DND-41 (cell line): ENCODE measurements around the gene STAM2.

Experiments used
- ATAC-seq: fragments of 200-7000 bp; cut with Tn5 transposase; 3 replicates; pipeline ENCODE4 v1.9.1; 2021; ENCODE audit warnings: low read depth; ENCODE audit not compliant: insufficient read depth
- DNase-seq: peaks from one replicate; pipeline ENCODE4 v3.0.0-alpha.2; 2020
- H2AFZ ChIP-seq: 2 replicates; pipeline ENCODE4 v1.6.0; 2012; ENCODE audit warnings: low read depth, low read length
- H3K27ac ChIP-seq: 2 replicates; pipeline ENCODE4 v1.5.1; 2012; ENCODE audit warnings: low read length, inconsistent platforms
- H3K27me3 ChIP-seq: fragments of 200-600 bp; sonication (generic); 2 replicates; pipeline ENCODE4 v1.6.0; 2012; ENCODE audit warnings: low read length, mild to moderate bottlenecking, inconsistent platforms; ENCODE audit not compliant: insufficient read depth, poor library complexity
- H3K36me3 ChIP-seq: 2 replicates; pipeline ENCODE4 v1.5.1; 2012; ENCODE audit warnings: low read length, inconsistent platforms; ENCODE audit not compliant: insufficient read depth
- H3K4me1 ChIP-seq: 2 replicates; pipeline ENCODE4 v1.5.1; 2012; ENCODE audit warnings: mild to moderate bottlenecking, low read length; ENCODE audit not compliant: insufficient read depth
- H3K4me2 ChIP-seq: 2 replicates; pipeline ENCODE4 v1.6.0; 2012; ENCODE audit warnings: mild to moderate bottlenecking, moderate library complexity, low read length, inconsistent platforms; ENCODE audit not compliant: insufficient read depth
- H3K4me3 ChIP-seq, 2 experiments: fragments of 200-600 bp in 1 of 2; shearing (Covaris generic) in 1 of 2; 2 replicates each; pipeline ENCODE4 v1.5.1; 2012 to 2016; ENCODE audit warnings: inconsistent platforms in 2 of 2, low read length in 2 of 2, mild to moderate bottlenecking in 2 of 2, low read depth in 1 of 2, moderate library complexity in 1 of 2
- H3K79me2 ChIP-seq: 2 replicates; pipeline ENCODE4 v1.6.0; 2012; ENCODE audit warnings: low read length, inconsistent platforms; ENCODE audit not compliant: insufficient read depth
- H3K9ac ChIP-seq: 2 replicates; pipeline ENCODE4 v1.6.0; 2012; ENCODE audit warnings: low read depth, mild to moderate bottlenecking, inconsistent platforms, low read length, moderate library complexity
- H3K9me3 ChIP-seq: 2 replicates; pipeline ENCODE4 v1.5.1; 2012; ENCODE audit warnings: low read length, moderate library complexity, mild to moderate bottlenecking, inconsistent platforms; ENCODE audit not compliant: insufficient read depth, severe bottlenecking
- H4K20me1 ChIP-seq: 2 replicates; pipeline ENCODE4 v1.6.0; 2012; ENCODE audit warnings: low read length; ENCODE audit not compliant: insufficient read depth
- CTCF ChIP-seq: IDR thresholded peaks from 2 replicates; pipeline ENCODE4 v1.5.1; 2012; ENCODE audit warnings: borderline replicate concordance, low read length, moderate library complexity, mild to moderate bottlenecking; ENCODE audit not compliant: poor library complexity, severe bottlenecking; ENCODE audit errors: extremely low read depth
- EZH2 ChIP-seq: IDR thresholded peaks from 3 replicates; pipeline ENCODE4 v1.6.1; 2012; ENCODE audit warnings: borderline replicate concordance, low read depth, mild to moderate bottlenecking, moderate library complexity, low read length, inconsistent platforms; ENCODE audit not compliant: severe bottlenecking

STAM2 gene

GRCh38 chr2:152176113-152176714 is 651 bp upstream of the STAM2 start:
- H3K4me3 ChIP-seq: peak overlapping the region; percentile 76 to 98; a peak in 3 of 4 replicates
- ATAC-seq (0 out of 3 replicates have a peak, but pooled peaks have one; percentile 0), DNase-seq (no peak)
- H3K4me2 ChIP-seq: peak overlapping the region; percentile 88
- peaks cover 31% of the 10 kb centered on the region for H3K4me1 ChIP-seq
- peaks cover 3% of the 10 kb centered on the region; the same call in 1 of the 2 replicates for H3K36me3 ChIP-seq
- no peaks in the 10 kb centered on the region for H3K27me3 ChIP-seq
- H3K9me3 ChIP-seq: no peaks in the 10 kb centered on the region
- TF ChIP-seq CTCF (no peak), EZH2 (no peak)
- peaks cover 3% of the 10 kb centered on the region; the same call in 1 of the 2 replicates for H4K20me1 ChIP-seq
- peak overlapping the region; percentile 95 for H3K9ac ChIP-seq
- peaks cover 44% of the 10 kb centered on the region for H3K79me2 ChIP-seq
- H3K27ac ChIP-seq: peak overlapping the region; percentile 96
- peak overlapping the region; percentile 99 for H2AFZ ChIP-seq

GRCh38 chr2:152175012-152175367 is 573 bp downstream of the STAM2 start:
- ATAC-seq: peak; percentile 56
- H3K36me3 ChIP-seq: peaks cover 3% of the 10 kb centered on the region; the same call in 1 of the 2 replicates
- no peaks in the 10 kb centered on the region for H3K27me3 ChIP-seq
- peaks cover 3% of the 10 kb centered on the region; the same call in 1 of the 2 replicates for H4K20me1 ChIP-seq
- peak overlapping the region; percentile 99 for H2AFZ ChIP-seq
- H3K4me1 ChIP-seq: peaks cover 31% of the 10 kb centered on the region
- no peak for DNase-seq
- peak overlapping the region; percentile 76 to 98 for H3K4me3 ChIP-seq
- H3K9ac ChIP-seq: peak overlapping the region; percentile 95
- H3K9me3 ChIP-seq: no peaks in the 10 kb centered on the region
- H3K4me2 ChIP-seq: peak overlapping the region; percentile 88
- peaks cover 55% of the 10 kb centered on the region for H3K79me2 ChIP-seq
- TF ChIP-seq CTCF: no peak
- TF ChIP-seq EZH2: no peak
- peak overlapping the region; percentile 96 for H3K27ac ChIP-seq

GRCh38 chr2:152174574-152174973 is 989 bp downstream of the STAM2 start:
- ATAC-seq: no peak
- H3K9ac ChIP-seq: peak overlapping the region; percentile 95

More at GRCh38 chr2:152174574-152174973, 989 bp downstream of the STAM2 start:
- DNase-seq: no peak
- peaks cover 60% of the 10 kb centered on the region for H3K79me2 ChIP-seq
- peak overlapping the region; percentile 76 to 98 for H3K4me3 ChIP-seq
- H3K4me1 ChIP-seq: peaks cover 31% of the 10 kb centered on the region
- H3K36me3 ChIP-seq: peaks cover 3% of the 10 kb centered on the region; the same call in 1 of the 2 replicates
- H3K4me2 ChIP-seq: peak overlapping the region; percentile 88
- TF ChIP-seq EZH2: no peak
- no peak for TF ChIP-seq CTCF
- peaks cover 4% of the 10 kb centered on the region; the same call in 1 of the 2 replicates for H4K20me1 ChIP-seq
- peak overlapping the region; percentile 96 for H3K27ac ChIP-seq
- H3K9me3 ChIP-seq: no peaks in the 10 kb centered on the region
- peak overlapping the region; percentile 99 for H2AFZ ChIP-seq
- no peaks in the 10 kb centered on the region for H3K27me3 ChIP-seq
